ENCODE data around the gene ATP11A. TPM values are rescaled to one million over a fixed set of nuclear protein-coding genes. Genes with fewer than 3 reads are reported as not detected.
"Not testable (repeated sequence)": the region's sequence is repeated elsewhere in the genome, so short reads cannot be mapped to it uniquely, and the experiment has no call there.

ATP11A gene
- total and polyA plus RNA-seq, 10 donors: 2.7 to 91.3 (median 59.1) TPM

DNA sequence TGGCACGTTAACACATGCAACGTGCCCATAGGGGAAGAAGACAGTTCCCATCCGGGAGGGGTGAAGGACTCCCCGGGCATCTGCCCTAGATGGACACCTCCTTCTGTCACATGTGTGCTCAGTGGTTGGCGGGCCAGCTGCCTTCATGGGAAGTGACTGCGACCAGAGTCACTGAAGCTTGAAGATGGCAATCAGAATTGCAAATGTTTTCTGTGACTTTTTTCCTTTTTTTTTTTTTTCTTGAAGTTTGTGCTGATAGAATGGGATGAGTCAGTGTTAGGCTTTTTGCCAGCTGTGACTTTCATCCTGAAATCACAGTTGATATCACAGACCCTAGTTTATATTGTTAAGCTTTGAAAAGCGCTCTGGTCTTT is 170.0 kb downstream of the ATP11A start:
- DNase-seq: peak; percentile 76
- WGBS, 5 donors: 55 to 79% (median 64%) methylated on average over 6 to 7 of the region's 7 CpGs

DNA sequence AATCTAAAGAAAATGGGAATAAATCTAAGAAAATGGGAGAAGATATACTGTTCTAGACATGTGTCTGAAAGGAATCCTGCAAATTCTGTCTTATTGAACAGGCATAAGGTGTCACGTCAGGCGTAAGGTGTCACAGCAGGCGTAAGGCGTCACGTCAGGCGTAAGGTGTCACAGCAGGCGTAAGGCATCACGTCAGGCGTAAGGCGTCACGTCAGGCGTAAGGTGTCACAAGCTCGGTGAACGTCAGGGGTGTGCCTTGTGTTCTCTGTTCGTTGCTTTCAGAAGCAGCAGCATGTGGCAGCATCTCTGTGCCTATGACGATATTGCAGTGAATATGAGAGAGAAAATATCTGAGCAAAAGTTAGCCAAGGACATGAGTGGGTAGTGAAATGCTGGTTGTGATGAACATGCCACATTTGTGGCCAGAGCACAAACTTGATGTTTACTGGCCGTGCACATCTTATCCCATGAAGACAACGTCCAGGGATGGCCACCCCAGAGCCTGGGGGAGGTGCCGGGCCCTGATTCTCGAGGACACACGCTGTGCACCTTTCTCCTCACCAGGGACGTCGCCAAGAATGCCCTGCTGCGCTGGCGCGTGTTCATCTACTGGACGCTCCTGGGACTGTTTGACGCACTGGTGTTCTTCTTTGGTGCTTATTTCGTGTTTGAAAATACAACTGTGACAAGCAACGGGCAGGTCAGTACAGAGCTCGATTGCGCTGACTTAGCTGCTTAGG is 172.2 kb downstream of the ATP11A start:
- intact Hi-C loops (cut with DNase I; ENCODE audit: low total_unique reads): no loop called here
- Histone ChIP-seq H3K9me3 (no peaks in the 10 kb centered on the region), H3K27me3 (replicated peaks in 1 of 7) (no peaks in the 10 kb centered on the region), H3K36me3 (peaks cover 2 to 98% (median 52%) of the 10 kb centered on the region in 6 donors), H3K4me1 (peaks cover 0 to 13% (median 2%) of the 10 kb centered on the region in 6 donors), H3K27ac (no peak overlapping the region), H3K4me3 (no peak overlapping the region)
- WGBS, 5 donors: 85 to 94% (median 91%) methylated on average over 32 of the region's 32 CpGs
- DNase-seq: peak; percentile 62
- TF ChIP-seq, protein P1, sequence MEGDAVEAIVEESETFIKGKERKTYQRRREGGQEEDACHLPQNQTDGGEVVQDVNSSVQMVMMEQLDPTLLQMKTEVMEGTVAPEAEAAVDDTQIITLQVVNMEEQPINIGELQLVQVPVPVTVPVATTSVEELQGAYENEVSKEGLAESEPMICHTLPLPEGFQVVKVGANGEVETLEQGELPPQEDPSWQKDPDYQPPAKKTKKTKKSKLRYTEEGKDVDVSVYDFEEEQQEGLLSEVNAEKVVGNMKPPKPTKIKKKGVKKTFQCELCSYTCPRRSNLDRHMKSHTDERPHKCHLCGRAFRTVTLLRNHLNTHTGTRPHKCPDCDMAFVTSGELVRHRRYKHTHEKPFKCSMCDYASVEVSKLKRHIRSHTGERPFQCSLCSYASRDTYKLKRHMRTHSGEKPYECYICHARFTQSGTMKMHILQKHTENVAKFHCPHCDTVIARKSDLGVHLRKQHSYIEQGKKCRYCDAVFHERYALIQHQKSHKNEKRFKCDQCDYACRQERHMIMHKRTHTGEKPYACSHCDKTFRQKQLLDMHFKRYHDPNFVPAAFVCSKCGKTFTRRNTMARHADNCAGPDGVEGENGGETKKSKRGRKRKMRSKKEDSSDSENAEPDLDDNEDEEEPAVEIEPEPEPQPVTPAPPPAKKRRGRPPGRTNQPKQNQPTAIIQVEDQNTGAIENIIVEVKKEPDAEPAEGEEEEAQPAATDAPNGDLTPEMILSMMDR (IDR thresholded peaks at IDR 0.05 in 8 of 11, conservative IDR thresholded peaks at IDR 0.05 in 3 of 11): no peak
- TF ChIP-seq POLR2AphosphoS5 (IDR thresholded peaks at IDR 0.05): no peak
- no peak for TF ChIP-seq POLR2A (IDR thresholded peaks at IDR 0.05)

More for the DNA sequence above, 170.0 kb downstream of the ATP11A start:
- intact Hi-C loops (cut with DNase I; ENCODE audit: low total_unique reads): no loop called here
- TF ChIP-seq POLR2AphosphoS5 (IDR thresholded peaks at IDR 0.05) (no peak), POLR2A (IDR thresholded peaks at IDR 0.05) (no peak)
- TF ChIP-seq, protein P1 (IDR thresholded peaks at IDR 0.05 in 8 of 11, conservative IDR thresholded peaks at IDR 0.05 in 3 of 11): no peak
- H3K36me3 ChIP-seq: peaks cover 2 to 98% (median 62%) of the 10 kb centered on the region in 6 donors
- no peaks in the 10 kb centered on the region for H3K27me3 ChIP-seq (replicated peaks in 1 of 7)
- no peaks in the 10 kb centered on the region for H3K9me3 ChIP-seq
- H3K4me3 ChIP-seq: no peak overlapping the region
- H3K27ac ChIP-seq: no peak overlapping the region
- peaks cover 0 to 13% (median 2%) of the 10 kb centered on the region in 6 donors for H3K4me1 ChIP-seq

DNA sequence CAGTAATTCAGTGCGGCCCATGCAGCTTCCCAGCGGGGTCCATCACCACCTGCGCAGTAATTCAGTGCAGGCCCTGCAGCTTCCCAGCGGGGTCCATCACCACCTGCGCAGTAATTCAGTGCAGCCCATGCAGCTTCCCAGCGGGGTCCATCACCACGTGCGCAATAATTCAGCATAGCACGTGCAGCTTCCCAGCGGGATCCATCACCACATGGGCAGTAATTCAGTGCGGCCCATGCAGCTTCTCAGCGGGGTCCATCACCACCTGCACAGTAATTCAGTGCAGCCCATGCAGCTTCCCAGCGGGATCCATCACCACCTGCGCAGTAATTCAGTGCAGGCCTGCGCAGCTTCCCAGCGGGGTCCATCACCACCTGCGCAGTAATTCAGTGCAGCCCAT is 173.5 kb downstream of the ATP11A start:
- Histone ChIP-seq H3K36me3 (peaks cover under 1 to 98% (median 48%) of the 10 kb centered on the region in 6 donors), H3K4me1 (peaks cover 0 to 13% (median 2%) of the 10 kb centered on the region in 6 donors)
- H3K27me3 ChIP-seq (replicated peaks in 1 of 7); H3K27ac ChIP-seq; H3K9me3 ChIP-seq; H3K4me3 ChIP-seq; intact Hi-C loops (cut with DNase I; ENCODE audit: low total_unique reads): not testable (repeated sequence)
- DNase-seq: peak; percentile 4
- 91 to 97% (median 93%) methylated on average over 10 to 17 of the region's 17 CpGs for WGBS, 5 donors

DNA sequence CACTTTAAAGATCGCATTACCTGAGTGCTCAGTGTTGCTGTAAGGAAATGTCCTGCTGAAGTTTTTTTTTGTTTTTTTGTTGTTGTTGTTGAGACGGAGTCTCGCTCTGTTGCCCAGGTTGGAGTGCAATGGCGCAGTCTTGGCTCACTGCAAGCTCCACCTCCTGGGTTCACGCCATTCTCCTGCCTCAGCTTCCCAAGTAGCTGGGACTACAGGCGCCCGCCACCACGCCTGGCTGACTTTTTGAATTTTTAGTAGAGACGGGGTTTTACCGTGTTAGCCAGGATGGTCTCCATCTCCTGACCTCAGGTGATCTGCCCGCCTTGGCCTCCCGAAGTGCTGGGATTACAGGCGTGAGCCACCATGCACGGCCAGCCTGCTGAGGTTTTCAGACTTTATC is 175.6 kb downstream of the ATP11A start:
- H3K36me3 ChIP-seq: peaks cover 0 to 98% (median 31%) of the 10 kb centered on the region in 6 donors
- H3K27me3 ChIP-seq (replicated peaks in 1 of 7); H3K4me1 ChIP-seq; intact Hi-C loops (cut with DNase I; ENCODE audit: low total_unique reads); H3K9me3 ChIP-seq; H3K27ac ChIP-seq; H3K4me3 ChIP-seq: not testable (repeated sequence)
- WGBS, 5 donors: 80 to 95% (median 87%) methylated on average over 14 of the region's 14 CpGs
- DNase-seq: peak; percentile 23

DNA sequence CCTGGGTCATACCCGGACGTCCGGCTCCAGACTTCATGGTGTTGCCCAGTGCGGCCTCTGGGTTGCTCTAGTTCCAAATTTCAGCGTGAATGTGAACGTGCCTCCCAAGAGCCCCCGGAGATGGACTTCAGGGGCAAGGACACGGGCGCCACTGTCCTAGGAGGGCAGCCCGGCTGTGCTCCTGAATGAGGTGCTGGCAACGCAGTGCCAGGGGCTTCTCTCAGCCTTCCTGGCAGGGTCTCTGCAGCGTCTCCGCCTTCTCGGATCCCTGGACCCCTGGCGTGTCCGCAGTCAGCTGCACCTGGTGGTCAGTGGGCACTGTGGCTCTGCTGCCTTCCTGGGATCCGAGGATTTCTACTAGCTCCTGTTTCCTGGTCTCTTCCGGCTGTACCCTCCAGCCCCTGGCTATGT is 177.5 kb downstream of the ATP11A start:
- 92 to 97% (median 94%) methylated on average over 12 to 18 of the region's 18 CpGs for WGBS, 5 donors
- DNase-seq: peak; percentile 65
- H3K4me3 ChIP-seq: no peak overlapping the region

More for the DNA sequence above, 177.5 kb downstream of the ATP11A start:
- no peaks in the 10 kb centered on the region for H3K27me3 ChIP-seq (replicated peaks in 1 of 7)
- H3K27ac ChIP-seq: no peak overlapping the region
- H3K36me3 ChIP-seq: peaks cover 0 to 91% (median 20%) of the 10 kb centered on the region in 6 donors
- no peak for TF ChIP-seq POLR2AphosphoS5 (IDR thresholded peaks at IDR 0.05)
- TF ChIP-seq POLR2A (IDR thresholded peaks at IDR 0.05): no peak
- TF ChIP-seq, protein P1 (IDR thresholded peaks at IDR 0.05 in 8 of 11, conservative IDR thresholded peaks at IDR 0.05 in 3 of 11): no peak
- peaks cover 0 to 2% (median 0%) of the 10 kb centered on the region in 8 donors for H3K9me3 ChIP-seq
- H3K4me1 ChIP-seq: peaks cover 0 to 9% (median 3%) of the 10 kb centered on the region in 6 donors
- intact Hi-C loops (cut with DNase I; ENCODE audit: low total_unique reads): no loop called here
